ENCODE measurements around the gene RAC3. TPM values are rescaled to one million over a fixed set of nuclear protein-coding genes. Genes with fewer than 3 reads are reported as not detected.

The RAC3 gene
- total RNA-seq, 1 donor from 2014 or later = 15.5 TPM

- no peak for DNase-seq (ENCODE audit: low spot score)
Observed at GRCh38 chr17:82065638-82066303, 34.3 kb downstream of the RAC3 start, which contains the start of gene DUS1L. TSS of gene DUS1L (minus strand) at chr17:82065804. CDS start at chr17:82065059, 745 bp downstream.

GRCh38 chr17:82070611-82071010, 39.1 kb downstream of the RAC3 start:
- no peak for DNase-seq (ENCODE audit: low spot score)

DNA sequence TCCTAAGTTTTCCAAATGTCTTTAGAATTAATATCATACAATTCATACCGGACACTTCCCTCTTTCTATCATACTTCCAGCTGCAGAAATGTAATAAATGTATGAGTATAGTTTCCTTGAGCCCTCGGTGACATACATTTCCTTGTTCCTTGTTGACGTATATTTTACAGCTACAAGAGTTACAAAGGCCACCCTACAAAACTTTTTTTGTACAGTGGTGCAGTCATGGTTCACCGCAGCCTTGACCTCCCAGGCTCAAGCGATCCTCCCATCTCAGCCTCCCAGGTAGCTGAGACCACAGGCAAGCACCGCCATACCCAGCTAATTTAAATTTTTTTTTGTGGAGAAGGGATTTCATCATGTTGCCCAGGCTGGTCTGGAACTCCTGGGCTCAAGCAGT, 41.3 kb downstream of the RAC3 start:
- DNase-seq (ENCODE audit: low spot score) = no peak

- no peak for DNase-seq (ENCODE audit: low spot score)
Observed at GRCh38 chr17:82073446-82073845, 42.0 kb downstream of the RAC3 start.

- DNase-seq (ENCODE audit: low spot score) = no peak
Observed at GRCh38 chr17:82076018-82076784, 44.7 kb downstream of the RAC3 start.

GRCh38 chr17:82076785-82077591, 45.5 kb downstream of the RAC3 start:
- DNase-seq (ENCODE audit: low spot score) = no peak

GRCh38 chr17:82077617-82078358, 46.3 kb downstream of the RAC3 start:
- DNase-seq (ENCODE audit: low spot score) = no peak

DNA sequence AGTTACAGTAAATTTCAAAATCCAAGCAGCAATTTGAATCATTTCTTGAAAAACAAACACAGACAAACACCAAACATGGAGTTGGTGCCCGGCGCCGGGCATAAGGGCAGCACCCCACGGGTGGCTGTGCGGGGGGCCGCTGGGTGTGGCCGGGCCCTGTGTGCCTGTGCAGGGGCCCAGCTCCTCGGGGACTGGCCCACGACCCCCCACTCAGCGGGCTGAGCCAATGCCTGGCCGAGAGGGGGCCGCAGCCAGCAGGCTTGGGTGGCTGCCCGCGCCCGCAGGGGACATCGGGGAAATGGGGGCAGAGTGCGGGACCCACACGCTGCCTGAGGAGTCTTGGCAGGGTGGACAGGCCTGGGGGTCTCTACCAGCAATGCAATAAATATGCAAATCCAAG, 47.0 kb downstream of the RAC3 start:
- no peak for DNase-seq (ENCODE audit: low spot score)

DNA sequence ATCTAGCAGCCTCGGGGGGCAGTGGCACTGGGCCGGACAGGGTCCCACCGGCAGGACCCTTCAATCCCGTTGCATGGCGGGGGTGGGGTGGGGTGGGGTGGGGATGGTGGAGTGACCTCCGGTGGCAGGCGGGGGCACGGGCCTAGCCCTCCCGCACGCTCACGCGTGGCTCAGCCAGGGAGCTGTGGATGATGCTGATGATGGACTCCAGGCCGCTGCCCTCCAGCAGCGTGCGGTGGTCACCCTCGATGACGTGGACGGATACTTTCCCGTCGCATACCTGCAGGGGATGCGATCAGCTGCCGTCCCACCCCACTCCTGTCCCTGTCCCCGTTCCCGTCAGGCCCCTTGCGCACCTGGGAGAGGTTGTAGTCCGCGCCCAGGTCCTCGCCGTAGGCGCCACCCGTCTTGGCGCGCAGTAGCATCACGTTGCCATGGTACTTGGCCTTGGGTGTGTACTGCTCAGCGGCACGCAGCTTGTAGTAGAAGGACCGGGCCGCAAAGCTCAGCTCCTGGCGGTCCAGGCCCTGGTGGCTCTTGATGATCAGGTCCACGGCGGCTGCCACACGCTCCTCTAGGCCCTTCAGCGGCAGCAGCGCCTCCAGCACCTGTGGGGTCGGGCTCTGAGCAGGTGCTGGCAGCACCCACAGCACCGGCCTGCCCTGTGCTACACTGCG, 47.7 kb downstream of the RAC3 start:
- no peak for DNase-seq (ENCODE audit: low spot score)

GRCh38 chr17:82080048-82080788, 48.7 kb downstream of the RAC3 start:
- no peak for DNase-seq (ENCODE audit: low spot score)

DNA sequence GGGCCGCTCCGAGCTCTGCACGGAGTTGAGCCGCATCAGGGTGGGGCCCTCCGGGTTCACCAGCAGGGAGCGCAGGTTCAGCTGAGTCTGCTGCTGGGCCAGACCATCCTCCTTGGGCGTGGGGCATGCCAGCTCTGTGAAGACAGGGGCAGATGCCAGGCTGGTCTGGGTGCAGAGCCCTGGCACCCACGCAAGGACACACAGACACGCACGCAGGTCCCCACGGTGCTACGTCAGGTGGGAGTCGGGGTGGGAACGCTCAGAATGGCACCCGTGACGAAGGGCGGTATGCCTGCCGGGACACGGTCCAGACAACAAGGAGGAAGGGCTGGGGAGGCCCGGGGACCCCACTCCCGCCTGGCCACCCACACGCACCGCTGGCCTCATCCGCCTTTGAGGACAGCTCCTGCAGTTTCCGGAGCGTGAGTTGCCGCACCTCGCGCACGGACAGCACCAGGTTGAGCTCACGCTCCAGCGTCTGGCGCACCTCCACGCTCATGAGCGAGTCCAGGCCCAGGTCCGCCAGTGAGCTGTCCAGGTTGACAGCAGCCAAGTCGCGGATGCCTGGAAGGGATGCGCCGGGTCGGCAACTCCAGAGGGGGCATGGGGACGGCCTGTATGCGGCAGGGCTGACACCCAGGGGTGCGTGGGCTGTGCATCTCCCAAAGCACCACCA, 49.4 kb downstream of the RAC3 start:
- DNase-seq (ENCODE audit: low spot score) = no peak

DNA sequence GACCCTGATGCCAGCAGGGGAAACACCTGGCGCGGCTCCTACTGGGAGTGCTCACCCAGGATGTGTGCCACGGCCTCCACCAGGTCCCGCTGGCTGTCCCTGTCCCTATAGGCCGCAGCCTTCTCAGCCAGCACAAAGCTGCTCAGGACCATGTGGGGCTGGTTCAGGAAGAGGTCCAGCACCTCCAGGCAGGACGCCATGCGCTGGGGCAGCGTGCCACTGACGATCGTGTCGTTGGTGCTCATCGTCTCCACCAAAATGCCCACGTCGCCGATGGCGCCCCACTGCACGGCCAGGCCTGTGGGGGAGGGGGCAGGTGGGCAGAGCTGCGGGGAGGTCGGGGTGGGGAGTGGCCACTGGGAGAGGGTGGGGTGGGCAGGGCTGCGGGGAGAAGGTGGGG, 50.1 kb downstream of the RAC3 start:
- DNase-seq (ENCODE audit: low spot score) = no peak

GRCh38 chr17:82081966-82082365, 50.5 kb downstream of the RAC3 start:
- DNase-seq (ENCODE audit: low spot score) = no peak

DNA sequence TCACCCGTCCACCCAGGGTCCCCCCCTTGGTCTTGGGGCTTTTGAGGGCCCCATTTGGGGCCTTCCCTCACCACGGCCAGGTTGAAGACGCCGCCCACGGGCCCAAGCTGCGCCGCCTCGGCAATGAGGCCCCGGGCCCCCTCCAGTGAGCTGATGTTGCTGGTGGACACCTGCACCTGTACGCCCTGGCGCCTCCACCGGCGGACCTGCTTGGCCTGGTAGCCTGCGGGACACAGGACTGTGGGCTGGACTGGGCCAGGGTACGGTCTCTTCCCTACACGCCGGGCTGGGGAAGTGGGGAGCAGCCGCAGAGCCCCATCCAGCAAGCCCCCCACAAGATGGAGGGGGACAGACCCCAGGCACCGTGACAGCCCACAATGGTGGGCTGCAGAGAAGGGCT, 51.0 kb downstream of the RAC3 start:
- DNase-seq (ENCODE audit: low spot score) = no peak

- DNase-seq (ENCODE audit: low spot score) = no peak
Observed at GRCh38 chr17:82083009-82083408, 51.5 kb downstream of the RAC3 start.

All from mesenteric fat pad (tissue), 1 donor.